ENCODE measurements around the gene ZNF598.

The ZNF598 gene

DNA sequence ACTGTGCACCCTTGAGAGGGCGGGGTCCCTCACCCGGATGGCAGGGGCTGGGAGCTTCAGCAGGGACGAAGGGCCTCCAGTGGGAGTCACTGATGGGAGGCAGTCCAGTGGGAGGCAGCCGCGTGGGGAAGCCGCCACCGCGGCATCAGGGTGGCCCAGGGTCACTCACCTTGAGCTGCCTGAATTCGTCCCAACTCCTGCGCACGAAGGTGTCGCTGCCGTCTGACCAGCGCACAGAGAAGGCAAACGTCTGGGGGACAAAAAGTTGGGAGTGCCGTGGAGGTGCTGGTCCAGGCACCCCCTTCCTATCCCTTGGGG, 28.9 kb downstream of the ZNF598 start:
- H3K27ac ChIP-seq, result no peak overlapping the region
- TF ChIP-seq, protein P1, sequence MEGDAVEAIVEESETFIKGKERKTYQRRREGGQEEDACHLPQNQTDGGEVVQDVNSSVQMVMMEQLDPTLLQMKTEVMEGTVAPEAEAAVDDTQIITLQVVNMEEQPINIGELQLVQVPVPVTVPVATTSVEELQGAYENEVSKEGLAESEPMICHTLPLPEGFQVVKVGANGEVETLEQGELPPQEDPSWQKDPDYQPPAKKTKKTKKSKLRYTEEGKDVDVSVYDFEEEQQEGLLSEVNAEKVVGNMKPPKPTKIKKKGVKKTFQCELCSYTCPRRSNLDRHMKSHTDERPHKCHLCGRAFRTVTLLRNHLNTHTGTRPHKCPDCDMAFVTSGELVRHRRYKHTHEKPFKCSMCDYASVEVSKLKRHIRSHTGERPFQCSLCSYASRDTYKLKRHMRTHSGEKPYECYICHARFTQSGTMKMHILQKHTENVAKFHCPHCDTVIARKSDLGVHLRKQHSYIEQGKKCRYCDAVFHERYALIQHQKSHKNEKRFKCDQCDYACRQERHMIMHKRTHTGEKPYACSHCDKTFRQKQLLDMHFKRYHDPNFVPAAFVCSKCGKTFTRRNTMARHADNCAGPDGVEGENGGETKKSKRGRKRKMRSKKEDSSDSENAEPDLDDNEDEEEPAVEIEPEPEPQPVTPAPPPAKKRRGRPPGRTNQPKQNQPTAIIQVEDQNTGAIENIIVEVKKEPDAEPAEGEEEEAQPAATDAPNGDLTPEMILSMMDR (conservative IDR thresholded peaks at IDR 0.05), result no peak

DNA sequence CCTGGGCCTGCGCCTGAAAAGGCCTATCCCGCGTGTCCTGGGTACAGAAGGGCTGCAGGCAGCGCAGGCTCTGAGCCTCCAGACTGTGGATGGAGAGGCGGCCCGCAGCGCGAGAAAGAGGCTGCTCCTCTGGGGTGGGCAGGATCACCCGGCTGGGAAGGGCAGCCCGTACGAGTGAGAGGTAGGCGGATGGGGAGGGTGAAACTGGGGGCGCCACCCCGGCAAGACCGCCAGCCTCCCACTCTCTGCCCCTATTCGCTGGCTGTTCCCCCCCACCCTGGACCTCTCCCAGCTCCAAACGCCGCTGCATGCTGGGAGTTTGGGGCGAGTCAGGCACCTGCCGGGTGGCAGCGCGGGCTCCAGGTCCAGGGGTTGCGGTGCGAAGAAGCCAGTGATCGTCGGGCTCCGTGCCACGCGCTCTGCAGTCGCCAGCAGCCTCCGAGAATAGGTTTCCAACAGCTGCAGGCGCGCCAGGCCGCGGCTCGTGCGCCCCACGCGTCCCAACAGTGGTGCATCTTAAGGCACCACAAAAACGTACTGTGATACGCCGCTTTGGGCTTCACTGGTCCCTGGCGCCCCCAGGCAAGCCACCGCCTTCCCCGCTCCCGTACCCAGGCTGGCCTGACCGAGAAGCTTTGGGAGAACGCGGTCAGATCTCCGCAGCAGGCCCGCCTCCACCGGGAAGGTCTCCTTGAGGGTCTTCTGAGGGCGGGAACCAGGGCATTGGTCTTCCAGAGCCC, 29.4 kb downstream of the ZNF598 start:
- no peak overlapping the region for H3K27ac ChIP-seq

DNA sequence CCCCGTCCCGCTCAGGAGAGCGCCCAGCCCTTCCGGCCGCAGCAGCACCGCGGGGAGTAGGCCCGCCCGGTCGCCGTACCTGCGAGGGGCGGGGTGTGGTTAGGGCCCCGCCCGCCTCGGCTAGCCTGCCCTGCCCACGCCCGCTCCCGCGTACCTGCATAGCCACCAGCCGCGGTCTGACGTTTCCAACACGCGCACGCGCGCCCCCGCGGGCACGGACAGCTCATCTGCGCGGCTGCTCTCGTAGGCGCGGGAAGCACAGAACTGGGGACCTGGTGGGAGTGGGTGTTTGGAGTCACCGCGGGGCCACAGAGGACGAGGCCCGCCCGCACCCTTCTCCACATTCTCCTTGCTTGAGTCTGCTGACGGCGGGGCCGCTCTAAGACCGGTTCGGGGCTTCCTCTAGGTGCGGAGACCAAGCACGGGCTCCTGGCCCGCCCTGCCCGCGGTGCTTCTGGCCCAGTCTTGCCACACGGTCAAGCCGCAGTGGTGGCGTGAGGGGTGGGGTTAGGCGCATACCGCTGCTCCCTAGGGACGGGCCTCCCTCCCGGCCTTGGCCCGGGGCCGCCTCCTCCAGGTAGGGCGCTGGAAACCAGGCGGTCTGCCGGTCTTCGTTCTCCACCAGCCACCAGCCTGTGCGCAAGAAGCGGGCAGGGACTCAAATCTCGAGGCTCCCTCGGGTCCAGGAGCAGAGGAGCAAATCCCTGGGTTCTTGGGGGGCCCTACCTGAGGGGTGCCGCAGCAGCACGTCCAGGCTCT, 30.2 kb downstream of the ZNF598 start:
- TF ChIP-seq, protein P1 (conservative IDR thresholded peaks at IDR 0.05), result no peak
- H3K27ac ChIP-seq, result no peak overlapping the region

More for the DNA sequence above, 29.4 kb downstream of the ZNF598 start:
- TF ChIP-seq, protein P1 (conservative IDR thresholded peaks at IDR 0.05), result no peak

DNA sequence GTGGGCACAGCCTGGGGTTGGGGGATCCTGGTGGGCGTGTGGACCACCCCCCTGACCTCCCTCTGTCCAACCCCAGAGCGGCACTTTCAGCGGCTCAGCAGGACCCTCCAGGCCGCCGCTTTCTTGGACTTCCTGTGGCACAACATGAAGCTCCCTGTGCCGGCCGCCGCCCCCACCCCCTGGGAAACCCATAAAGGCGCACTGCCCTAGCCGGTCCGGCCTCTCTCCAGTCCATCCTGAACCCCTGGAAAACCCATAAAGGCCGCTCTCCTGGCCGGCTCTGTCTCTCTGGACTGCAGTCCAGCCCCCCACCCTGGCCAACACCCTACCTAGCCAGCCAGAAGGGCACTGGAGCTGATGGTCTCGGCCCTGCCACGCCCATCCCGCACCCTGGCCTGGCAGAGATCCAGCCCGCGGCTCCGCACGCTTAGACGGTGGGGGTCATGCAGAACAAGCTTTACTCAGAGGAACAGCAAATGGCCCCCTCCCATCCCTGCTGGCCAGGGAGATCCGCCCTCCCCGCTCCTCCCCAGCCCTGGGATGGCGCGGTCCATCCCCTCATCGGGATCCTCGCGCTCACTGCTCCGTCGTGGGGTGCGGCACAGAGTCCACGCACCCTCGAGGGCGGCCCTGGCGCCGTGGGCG, 31.0 kb downstream of the ZNF598 start:
- TF ChIP-seq, protein P1 (conservative IDR thresholded peaks at IDR 0.05), result no peak
- H3K27ac ChIP-seq, result no peak overlapping the region

DNA sequence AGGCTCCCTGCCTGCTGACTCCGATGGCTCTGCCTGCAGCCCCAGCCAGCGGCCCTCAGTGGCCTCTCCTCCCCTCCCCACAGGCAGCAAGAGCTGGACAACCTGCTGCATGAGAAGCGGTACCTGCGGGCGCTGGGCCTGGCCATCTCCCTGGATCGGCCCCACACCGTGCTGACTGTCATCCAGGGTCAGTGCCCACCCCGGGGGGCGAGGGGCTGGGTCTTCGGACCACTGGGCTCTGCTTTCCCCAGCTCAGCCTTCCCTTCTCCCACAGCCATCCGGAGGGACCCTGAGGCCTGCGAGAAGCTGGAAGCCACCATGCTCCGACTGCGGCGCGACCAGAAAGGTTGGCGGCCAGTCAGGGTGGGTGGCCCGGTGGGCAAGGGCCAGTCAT, 31.7 kb downstream of the ZNF598 start:
- TF ChIP-seq, protein P1 (conservative IDR thresholded peaks at IDR 0.05), result no peak
- no peak overlapping the region for H3K27ac ChIP-seq

DNA sequence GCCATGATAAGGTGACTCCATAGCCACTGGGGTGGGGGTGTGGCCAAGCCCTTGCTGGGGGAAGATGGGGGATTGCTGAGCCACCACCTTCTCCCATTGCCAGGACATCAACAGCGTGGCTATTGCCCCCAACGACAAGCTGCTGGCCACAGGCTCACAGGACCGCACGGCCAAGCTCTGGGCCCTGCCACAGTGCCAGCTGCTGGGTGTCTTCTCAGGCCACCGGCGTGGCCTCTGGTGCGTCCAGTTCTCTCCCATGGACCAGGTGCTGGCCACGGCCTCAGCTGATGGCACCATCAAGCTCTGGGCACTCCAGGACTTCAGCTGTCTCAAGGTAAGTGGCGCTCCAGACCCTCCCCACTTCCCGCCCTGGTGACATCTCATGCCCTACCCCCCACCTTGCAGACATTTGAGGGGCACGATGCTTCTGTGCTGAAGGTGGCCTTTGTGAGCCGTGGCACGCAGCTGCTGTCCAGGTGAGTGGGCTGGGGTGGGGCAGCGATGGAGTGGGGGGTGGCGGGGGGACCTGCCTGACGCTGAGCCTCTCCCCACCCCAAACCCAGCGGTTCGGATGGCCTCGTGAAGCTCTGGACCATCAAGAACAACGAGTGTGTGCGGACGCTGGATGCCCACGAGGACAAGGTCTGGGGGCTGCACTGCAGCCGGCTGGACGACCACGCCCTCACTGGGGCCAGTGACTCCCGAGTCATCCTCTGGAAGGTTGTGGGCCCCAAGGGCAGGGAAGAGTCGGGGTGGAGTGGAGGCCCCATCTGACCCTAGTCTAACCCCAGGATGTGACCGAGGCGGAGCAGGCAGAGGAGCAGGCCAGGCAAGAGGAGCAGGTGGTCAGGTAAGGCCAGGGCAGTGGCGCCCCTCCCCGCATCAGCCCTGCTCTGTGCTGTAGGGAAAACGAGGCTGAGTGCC, 32.4 kb downstream of the ZNF598 start:
- TF ChIP-seq, protein P1 (conservative IDR thresholded peaks at IDR 0.05), result no peak
- no peak overlapping the region for H3K27ac ChIP-seq

DNA sequence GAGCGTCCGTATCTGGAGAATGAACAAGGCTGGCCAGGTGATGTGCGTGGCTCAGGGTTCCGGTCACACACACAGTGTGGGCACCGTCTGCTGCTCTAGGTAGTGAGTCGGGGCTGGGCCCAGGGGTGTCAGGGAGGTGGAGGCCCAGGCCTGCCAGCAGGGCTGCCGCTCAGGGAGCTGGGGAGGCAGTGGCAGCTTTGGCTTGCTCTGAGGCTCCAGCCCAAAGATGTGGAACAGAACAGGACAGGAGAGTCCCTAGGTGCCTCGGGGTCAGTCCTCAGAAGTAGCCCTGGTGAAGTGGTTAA, 33.5 kb downstream of the ZNF598 start:
- H3K27ac ChIP-seq, result no peak overlapping the region
- TF ChIP-seq, protein P1 (conservative IDR thresholded peaks at IDR 0.05), result no peak

Measured in VCaP (cell line).